ENCODE data around the gene VPS18.

The VPS18 gene

GRCh38 chr15:40921949-40922607 is 27.8 kb downstream of the VPS18 start:
- DNase-seq (ENCODE audit: low read depth), result no peak

DNA sequence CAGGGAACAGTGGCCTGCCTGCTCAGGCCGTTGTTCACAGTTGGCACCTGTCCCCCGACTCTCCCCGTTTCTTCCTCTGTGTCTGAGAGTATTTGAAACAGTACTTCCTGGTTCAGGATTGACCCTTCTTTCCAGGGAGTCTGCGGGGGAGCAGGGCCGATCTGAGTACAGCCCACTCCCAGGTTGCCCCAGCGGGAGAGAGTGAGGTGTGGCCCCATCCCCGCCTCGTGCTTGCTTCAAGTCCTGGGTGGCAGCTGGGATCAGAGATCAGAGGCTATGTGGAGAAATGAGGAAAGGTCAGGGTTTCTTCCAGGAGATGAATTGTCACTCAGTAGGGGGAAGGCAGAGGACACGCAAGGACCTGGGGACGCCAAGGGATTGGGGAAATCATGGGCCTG is 28.4 kb downstream of the VPS18 start:
- no peak for DNase-seq (ENCODE audit: low read depth)

- DNase-seq (ENCODE audit: low read depth), result no peak
These were observed 29.3 kb downstream of the VPS18 start for GRCh38 chr15:40923551-40923950.

DNA sequence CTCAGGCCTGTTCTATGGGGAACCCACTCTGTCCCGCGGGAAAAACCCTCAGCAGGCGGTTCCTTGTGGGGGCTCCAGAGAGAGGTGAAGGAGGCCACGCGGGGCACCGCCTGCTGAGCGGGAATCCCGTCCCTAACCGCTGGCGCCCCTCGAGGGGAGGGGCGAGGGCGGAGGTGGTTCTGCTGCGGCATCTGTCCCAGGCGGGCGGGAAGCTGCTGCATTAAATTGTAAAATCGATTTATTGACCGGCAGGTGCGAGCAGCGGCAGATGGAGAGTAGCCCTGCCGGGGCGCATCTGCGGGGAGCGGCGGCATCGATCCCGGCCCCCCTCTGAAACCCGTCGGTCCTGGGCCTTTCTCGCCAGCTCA is 31.2 kb downstream of the VPS18 start:
- DNase-seq (ENCODE audit: low read depth), result no peak

DNA sequence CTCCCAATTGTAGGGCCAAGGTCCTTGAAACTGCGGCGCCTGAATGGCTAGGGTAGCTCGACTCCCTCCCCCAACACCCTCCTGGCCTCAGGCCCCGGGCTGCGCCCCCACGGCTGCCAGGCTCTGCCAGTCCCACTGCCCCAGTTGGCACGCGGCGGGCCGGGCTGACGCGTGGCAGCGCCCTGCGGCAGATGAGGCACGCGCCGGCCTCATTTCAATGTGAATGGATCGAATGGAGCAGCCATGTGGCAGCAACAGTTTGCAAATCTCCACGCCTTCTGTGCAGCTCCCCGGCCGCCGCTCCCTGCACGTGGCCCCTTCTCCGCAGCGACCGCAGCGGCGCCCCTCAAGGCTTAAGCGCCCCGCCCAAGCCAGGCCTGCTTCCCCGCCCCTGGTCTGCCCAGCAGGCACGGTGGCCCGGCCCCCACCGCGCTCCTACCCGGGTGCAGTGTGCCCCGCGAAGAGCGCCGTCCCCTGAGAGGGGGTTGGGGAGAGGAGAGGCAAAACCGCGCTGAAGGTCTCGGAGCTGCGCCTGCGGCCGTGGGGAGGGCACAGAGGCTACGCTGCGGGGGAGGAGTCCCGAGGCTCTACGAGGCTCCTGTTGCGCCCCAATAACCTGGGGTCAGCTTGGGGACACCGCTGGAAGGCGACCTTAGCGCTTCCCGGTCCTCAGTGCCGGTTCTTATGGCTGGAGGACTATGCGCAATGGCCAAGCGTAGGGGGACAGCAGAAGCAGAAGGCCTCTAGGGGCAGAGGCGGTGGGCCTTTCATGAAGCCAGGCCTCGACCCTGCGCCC is 31.8 kb downstream of the VPS18 start:
- DNase-seq (ENCODE audit: low read depth), result no peak

DNA sequence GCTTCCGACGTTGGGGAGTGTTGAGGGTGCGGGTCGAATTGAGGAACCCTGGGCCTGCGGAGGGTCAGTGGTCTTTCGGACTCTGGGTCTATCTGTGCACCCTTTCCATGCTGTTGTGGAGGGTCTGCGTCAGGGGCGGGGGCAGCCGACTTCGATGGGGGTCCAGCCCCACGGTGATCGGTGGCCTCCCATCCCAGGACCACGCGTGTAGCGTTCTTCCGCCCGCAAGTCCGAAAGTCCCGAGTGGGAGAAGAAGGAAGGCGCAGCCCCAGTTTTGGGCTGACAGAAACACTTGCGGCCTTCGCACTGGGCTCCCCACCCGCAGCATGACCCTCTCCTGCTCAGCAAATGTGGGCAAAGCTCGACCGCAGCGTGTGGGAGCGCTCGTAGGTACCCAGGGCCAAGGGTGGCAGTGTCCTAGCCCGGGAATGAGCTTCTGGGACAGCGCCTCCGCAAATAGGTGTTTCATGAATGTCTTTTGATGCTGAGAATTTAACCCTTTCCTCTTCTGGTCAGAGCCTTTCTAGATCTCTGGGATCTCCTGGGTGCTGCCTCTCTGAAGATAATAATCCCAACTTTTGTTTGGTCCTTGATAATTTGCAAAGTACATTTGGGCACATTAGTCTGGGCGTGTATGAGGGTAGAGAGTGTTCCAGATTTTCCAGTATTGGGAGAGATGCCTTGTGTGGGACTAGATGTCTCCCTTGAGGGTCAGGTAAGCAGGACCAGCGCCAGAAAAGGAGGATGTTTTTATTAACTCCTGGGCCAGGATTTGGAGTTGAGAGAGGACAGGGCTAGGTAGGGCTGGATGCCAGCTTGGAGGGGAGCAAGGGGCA is 32.6 kb downstream of the VPS18 start:
- DNase-seq (ENCODE audit: low read depth), result no peak

DNA sequence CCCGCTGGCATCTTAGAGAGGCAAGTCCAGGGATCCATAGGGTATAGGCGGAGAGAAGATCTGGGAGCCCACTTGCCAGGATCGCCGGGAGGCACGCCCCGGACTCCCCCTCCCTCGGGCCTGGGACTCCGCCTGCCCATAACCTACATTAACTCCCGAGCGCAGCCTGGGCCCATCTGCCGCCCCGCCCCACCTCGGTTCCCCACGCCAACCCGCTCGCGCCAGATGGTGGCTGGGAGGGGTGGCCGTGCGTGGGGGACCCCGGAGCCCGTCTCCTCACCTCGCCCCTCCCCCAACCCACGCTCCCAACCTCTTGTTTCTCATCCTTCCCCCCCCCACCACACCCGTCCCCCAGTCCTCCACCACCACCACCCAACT is 33.2 kb downstream of the VPS18 start:
- DNase-seq (ENCODE audit: low read depth), result no peak

DNA sequence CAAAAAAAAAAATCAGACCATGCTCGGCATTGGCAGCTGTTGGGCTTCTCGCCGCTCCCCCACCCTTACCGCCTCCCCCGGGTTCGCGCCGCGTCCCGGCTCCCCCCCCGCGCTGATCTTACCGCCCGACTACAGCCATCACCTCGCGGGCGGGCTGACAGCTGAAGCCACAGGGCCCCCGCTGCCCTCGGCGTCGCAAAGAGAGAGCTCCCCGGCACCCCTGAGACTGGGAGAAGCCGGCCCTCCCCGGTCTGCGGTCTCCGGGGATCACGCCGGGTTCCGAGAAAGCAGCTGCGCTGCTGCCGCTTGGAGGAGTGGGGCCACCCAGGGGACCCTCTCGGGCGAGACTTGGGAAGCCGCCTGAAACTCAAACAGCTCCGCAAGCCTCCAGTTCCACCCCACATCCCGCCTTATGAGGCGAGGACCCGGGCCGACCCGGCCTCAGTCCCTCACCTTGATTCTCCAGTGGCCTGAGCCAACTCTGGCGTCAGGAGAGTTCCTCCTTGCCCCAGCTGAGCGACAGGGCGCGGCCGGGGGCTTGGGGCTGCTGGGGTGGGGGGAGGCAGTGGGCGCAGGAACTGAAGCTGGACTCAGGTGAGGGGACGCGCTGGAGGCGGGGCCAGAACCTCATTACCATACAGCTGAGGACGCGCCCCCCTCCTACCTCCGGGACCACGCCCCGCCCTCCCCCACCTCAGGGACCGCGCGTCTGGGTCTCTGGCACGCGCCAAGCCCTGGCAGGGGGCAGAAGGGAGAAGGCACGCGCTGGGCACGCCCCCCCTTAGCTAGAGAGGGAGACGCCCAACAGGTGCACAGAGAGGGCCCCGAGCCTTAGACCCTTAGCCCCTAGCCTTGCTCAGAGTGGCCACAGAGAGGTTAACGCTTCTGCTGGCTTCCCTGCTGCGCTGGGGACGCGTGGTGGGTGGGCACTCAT is 33.9 kb downstream of the VPS18 start:
- no peak for DNase-seq (ENCODE audit: low read depth)

- no peak for DNase-seq (ENCODE audit: low read depth)
These were observed 34.8 kb downstream of the VPS18 start, which contains the start of gene DLL4 for GRCh38 chr15:40928821-40929659. TSS of gene DLL4 (plus strand) at chr15:40929340. CDS start at chr15:40929669, 329 bp downstream.

DNA sequence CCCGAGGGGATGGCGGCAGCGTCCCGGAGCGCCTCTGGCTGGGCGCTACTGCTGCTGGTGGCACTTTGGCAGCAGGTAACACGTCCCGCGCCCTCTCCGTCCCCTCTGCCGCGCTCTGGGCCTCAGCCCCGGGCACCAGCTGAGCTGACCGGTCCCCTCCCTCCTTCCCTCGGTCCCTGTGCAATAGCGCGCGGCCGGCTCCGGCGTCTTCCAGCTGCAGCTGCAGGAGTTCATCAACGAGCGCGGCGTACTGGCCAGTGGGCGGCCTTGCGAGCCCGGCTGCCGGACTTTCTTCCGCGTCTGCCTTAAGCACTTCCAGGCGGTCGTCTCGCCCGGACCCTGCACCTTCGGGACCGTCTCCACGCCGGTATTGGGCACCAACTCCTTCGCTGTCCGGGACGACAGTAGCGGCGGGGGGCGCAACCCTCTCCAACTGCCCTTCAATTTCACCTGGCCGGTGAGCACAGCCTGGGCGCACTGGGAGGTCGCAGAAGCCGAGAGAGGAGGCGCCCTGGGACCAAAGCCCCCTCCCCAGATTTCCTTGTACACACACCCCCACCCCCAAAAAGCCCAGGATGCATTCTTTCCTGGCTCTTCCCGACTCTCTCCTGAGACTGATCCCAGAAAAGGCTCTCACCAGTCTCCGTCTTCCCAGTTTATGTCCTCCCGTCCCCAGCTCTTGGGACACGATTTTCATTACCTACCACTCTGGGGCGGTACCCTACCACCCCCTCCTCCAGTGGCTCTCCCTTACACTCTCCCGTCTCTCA is 35.6 kb downstream of the VPS18 start:
- no peak for DNase-seq (ENCODE audit: low read depth)

DNA sequence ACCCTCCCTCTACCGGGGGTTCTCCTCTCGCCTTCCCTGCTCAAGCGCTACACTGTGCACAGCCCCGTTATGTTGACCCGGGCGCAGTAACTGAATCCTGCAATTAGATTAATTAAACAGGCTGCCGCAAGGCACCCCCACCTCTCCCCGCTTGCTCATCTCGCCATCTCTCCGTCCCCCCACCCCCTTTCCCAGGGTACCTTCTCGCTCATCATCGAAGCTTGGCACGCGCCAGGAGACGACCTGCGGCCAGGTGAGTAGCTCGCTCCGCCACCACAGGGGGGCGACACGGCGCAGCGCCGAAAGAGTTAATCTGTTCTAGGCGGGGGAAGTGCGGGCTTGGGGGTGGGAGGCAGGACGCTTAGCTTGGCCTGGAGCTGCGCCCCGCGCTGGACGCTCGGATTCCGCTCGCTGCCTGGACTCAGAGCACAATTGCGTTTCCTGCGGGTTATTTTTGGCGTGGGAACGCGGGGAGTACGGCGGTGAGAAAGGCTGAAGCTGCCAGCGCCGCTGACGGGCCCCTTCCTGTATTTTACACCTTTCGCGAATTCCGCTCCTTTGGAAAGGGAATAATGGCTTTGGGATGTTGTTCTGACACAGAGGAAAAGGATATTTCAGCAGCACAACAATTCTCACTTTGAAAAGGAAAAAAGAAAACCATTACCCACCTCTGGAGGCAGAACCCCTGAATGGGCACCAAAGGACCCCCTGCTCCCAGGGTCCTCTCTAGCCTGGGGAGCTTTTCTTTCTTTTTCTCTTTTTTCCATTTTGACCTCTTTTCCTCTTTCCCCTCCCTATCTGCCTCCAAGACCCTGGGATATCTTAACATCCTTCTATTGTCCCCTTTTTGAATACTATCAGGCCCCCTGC is 36.4 kb downstream of the VPS18 start:
- DNase-seq (ENCODE audit: low read depth), result no peak

GRCh38 chr15:40931300-40932142 is 37.3 kb downstream of the VPS18 start:
- DNase-seq (ENCODE audit: low read depth), result no peak

GRCh38 chr15:40932156-40932555 is 37.9 kb downstream of the VPS18 start:
- DNase-seq (ENCODE audit: low read depth), result no peak

GRCh38 chr15:40932649-40933516 is 38.6 kb downstream of the VPS18 start:
- no peak for DNase-seq (ENCODE audit: low read depth)

- no peak for DNase-seq (ENCODE audit: low read depth)
These were observed 39.3 kb downstream of the VPS18 start for GRCh38 chr15:40933517-40933902.

DNA sequence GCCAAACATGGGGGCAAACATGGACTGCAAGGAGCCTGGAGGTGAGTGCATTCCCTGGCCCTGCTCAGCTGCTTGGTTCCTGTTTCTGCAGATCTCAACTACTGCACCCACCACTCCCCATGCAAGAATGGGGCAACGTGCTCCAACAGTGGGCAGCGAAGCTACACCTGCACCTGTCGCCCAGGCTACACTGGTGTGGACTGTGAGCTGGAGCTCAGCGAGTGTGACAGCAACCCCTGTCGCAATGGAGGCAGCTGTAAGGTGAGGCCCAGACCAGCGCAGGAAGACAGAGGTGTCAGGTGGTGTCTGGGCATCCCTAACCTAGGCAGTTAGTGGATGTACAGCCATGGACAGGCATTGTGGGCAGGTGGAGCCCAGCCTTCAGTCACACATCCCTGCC is 40.2 kb downstream of the VPS18 start:
- no peak for DNase-seq (ENCODE audit: low read depth)

DNA sequence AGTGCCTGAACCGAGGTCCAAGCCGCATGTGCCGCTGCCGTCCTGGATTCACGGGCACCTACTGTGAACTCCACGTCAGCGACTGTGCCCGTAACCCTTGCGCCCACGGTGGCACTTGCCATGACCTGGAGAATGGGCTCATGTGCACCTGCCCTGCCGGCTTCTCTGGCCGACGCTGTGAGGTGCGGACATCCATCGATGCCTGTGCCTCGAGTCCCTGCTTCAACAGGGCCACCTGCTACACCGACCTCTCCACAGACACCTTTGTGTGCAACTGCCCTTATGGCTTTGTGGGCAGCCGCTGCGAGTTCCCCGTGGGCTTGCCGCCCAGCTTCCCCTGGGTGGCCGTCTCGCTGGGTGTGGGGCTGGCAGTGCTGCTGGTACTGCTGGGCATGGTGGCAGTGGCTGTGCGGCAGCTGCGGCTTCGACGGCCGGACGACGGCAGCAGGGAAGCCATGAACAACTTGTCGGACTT is 42.0 kb downstream of the VPS18 start:
- DNase-seq (ENCODE audit: low read depth), result no peak

Measured in fibroblast of the conjunctiva (primary cell).